ENCODE results near the gene ARL5A.

ARL5A gene

DNA sequence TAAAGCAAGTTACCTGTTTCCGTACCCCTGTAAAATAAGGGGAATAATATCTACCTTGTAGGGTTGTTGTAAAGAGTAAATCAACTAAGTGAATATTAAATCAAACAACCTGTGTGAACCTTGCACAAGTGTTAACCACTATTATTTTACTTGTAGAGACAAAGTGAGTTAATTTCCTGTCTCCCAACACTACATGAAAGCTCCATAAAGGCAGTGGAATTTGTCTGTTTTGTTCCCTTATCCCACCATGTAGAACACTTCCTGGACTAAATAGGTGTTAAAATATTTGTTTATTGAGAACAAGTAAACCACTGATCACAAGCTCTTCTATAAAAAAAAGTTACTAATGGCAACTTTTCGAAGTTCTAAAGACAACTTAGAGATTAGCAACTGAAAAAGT is 3.3 kb downstream of the ARL5A start:
- Histone ChIP-seq H3K27me3 (ENCODE audit: insufficient read depth, insufficient read length) (no peaks in the 10 kb centered on the region), H3K4me1 (ENCODE audit: insufficient read depth, insufficient read length) (peaks cover 5% of the 10 kb centered on the region), H3K36me3 (ENCODE audit: insufficient read depth, insufficient read length, low read length) (no peaks in the 10 kb centered on the region), H3K9ac (ENCODE audit: insufficient read length, low read depth) (no peak overlapping the region), H3K4me3 (ENCODE audit: insufficient read length, low read depth) (no peak overlapping the region), H3K9me3 (ENCODE audit: insufficient read depth, low read length) (no peaks in the 10 kb centered on the region)
- TF ChIP-seq SUZ12 (IDR thresholded peaks at IDR 0.05; ENCODE audit: extremely low read depth, insufficient read depth, insufficient read length), result no peak
- TF ChIP-seq ZNF274 (IDR thresholded peaks at IDR 0.05; ENCODE audit: low read depth, low read length), result no peak
- no peak for TF ChIP-seq YY1 (IDR thresholded peaks at IDR 0.05; ENCODE audit: insufficient read depth, insufficient read length)
- DNase-seq (ENCODE audit: low read depth, low spot score), result no peak

GRCh38 chr2:151823651-151824050 is 4.6 kb downstream of the ARL5A start:
- H3K36me3 ChIP-seq (ENCODE audit: insufficient read depth, insufficient read length, low read length), result no peaks in the 10 kb centered on the region
- no peak overlapping the region for H3K4me3 ChIP-seq (ENCODE audit: insufficient read length, low read depth)
- peaks cover 5% of the 10 kb centered on the region for H3K4me1 ChIP-seq (ENCODE audit: insufficient read depth, insufficient read length)
- no peaks in the 10 kb centered on the region for H3K9me3 ChIP-seq (ENCODE audit: insufficient read depth, low read length)
- no peak overlapping the region for H3K9ac ChIP-seq (ENCODE audit: insufficient read length, low read depth)
- no peaks in the 10 kb centered on the region for H3K27me3 ChIP-seq (ENCODE audit: insufficient read depth, insufficient read length)
- no peak for TF ChIP-seq SUZ12 (IDR thresholded peaks at IDR 0.05; ENCODE audit: extremely low read depth, insufficient read depth, insufficient read length)
- no peak for TF ChIP-seq YY1 (IDR thresholded peaks at IDR 0.05; ENCODE audit: insufficient read depth, insufficient read length)
- TF ChIP-seq ZNF274 (IDR thresholded peaks at IDR 0.05; ENCODE audit: low read depth, low read length), result no peak
- DNase-seq (ENCODE audit: low read depth, low spot score), result no peak

DNA sequence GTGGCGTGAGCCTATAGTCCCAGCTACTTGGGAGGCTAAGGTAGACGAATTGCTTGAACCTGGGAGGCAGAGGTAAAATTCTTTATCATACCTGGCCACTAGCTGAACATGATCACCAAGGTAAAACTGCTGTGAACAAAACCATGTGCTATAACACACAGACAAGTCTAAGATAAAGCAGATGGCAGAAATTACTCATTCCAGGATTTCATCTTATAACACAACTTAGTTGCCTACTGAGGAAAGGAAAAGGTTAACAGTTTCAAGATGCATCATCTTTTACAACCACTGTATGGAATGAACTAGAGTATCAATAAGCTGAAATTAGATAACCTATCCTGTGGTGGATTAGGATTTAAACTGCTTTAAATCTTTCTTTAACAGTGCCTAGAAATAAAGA is 8.3 kb downstream of the ARL5A start:
- Histone ChIP-seq H3K4me1 (ENCODE audit: insufficient read depth, insufficient read length) (peaks cover 5% of the 10 kb centered on the region), H3K36me3 (ENCODE audit: insufficient read depth, insufficient read length, low read length) (peaks cover 26% of the 10 kb centered on the region), H3K9me3 (ENCODE audit: insufficient read depth, low read length) (no peaks in the 10 kb centered on the region), H3K4me3 (ENCODE audit: insufficient read length, low read depth) (no peak overlapping the region), H3K27me3 (ENCODE audit: insufficient read depth, insufficient read length) (no peaks in the 10 kb centered on the region), H3K9ac (ENCODE audit: insufficient read length, low read depth) (no peak overlapping the region)
- DNase-seq (ENCODE audit: low read depth, low spot score), result no peak
- TF ChIP-seq SUZ12 (IDR thresholded peaks at IDR 0.05; ENCODE audit: extremely low read depth, insufficient read depth, insufficient read length) (no peak), YY1 (IDR thresholded peaks at IDR 0.05; ENCODE audit: insufficient read depth, insufficient read length) (no peak), ZNF274 (IDR thresholded peaks at IDR 0.05; ENCODE audit: low read depth, low read length) (no peak)

- Histone ChIP-seq H3K4me1 (ENCODE audit: insufficient read depth, insufficient read length) (no peaks in the 10 kb centered on the region), H3K9ac (ENCODE audit: insufficient read length, low read depth) (no peak overlapping the region), H3K36me3 (ENCODE audit: insufficient read depth, insufficient read length, low read length) (peaks cover 44% of the 10 kb centered on the region), H3K4me3 (ENCODE audit: insufficient read length, low read depth) (no peak overlapping the region), H3K27me3 (ENCODE audit: insufficient read depth, insufficient read length) (no peaks in the 10 kb centered on the region), H3K9me3 (ENCODE audit: insufficient read depth, low read length) (no peaks in the 10 kb centered on the region)
- no peak for DNase-seq (ENCODE audit: low read depth, low spot score)
- TF ChIP-seq YY1 (IDR thresholded peaks at IDR 0.05; ENCODE audit: insufficient read depth, insufficient read length) (no peak), SUZ12 (IDR thresholded peaks at IDR 0.05; ENCODE audit: extremely low read depth, insufficient read depth, insufficient read length) (no peak), ZNF274 (IDR thresholded peaks at IDR 0.05; ENCODE audit: low read depth, low read length) (no peak)
These were observed 10.3 kb downstream of the ARL5A start for GRCh38 chr2:151817929-151818328.

DNA sequence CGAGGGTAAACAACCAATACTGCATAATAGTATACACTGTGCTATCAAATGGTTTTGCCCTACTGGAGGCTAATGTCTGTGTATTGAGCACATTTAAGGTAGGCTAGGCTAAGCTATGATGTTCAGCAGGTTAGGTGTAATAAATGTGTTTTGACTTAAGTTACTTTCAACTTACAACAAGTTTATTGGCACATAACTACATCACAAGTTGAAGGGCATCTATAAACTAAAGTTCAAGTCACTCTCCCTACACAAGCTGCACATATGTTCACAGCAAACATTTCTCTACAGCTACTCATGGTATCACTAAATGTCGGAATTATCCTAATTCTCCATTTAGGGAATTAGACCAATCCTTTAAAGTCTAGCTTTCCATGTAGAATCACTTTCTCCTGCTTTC is 11.4 kb downstream of the ARL5A start:
- no peaks in the 10 kb centered on the region for H3K27me3 ChIP-seq (ENCODE audit: insufficient read depth, insufficient read length)
- TF ChIP-seq YY1 (IDR thresholded peaks at IDR 0.05; ENCODE audit: insufficient read depth, insufficient read length) (no peak), ZNF274 (IDR thresholded peaks at IDR 0.05; ENCODE audit: low read depth, low read length) (no peak)
- no peak for DNase-seq (ENCODE audit: low read depth, low spot score)
- H3K9ac ChIP-seq (ENCODE audit: insufficient read length, low read depth), result no peak overlapping the region
- no peaks in the 10 kb centered on the region for H3K4me1 ChIP-seq (ENCODE audit: insufficient read depth, insufficient read length)
- no peaks in the 10 kb centered on the region for H3K9me3 ChIP-seq (ENCODE audit: insufficient read depth, low read length)
- H3K36me3 ChIP-seq (ENCODE audit: insufficient read depth, insufficient read length, low read length), result peaks cover 54% of the 10 kb centered on the region
- H3K4me3 ChIP-seq (ENCODE audit: insufficient read length, low read depth), result no peak overlapping the region

GRCh38 chr2:151815821-151816489 is 12.3 kb downstream of the ARL5A start:
- Histone ChIP-seq H3K27me3 (ENCODE audit: insufficient read depth, insufficient read length) (no peaks in the 10 kb centered on the region), H3K4me1 (ENCODE audit: insufficient read depth, insufficient read length) (no peaks in the 10 kb centered on the region), H3K9ac (ENCODE audit: insufficient read length, low read depth) (no peak overlapping the region), H3K9me3 (ENCODE audit: insufficient read depth, low read length) (no peaks in the 10 kb centered on the region), H3K36me3 (ENCODE audit: insufficient read depth, insufficient read length, low read length) (peaks cover 59% of the 10 kb centered on the region), H3K4me3 (ENCODE audit: insufficient read length, low read depth) (no peak overlapping the region)
- no peak for DNase-seq (ENCODE audit: low read depth, low spot score)
- TF ChIP-seq SUZ12 (IDR thresholded peaks at IDR 0.05; ENCODE audit: extremely low read depth, insufficient read depth, insufficient read length) (no peak), YY1 (IDR thresholded peaks at IDR 0.05; ENCODE audit: insufficient read depth, insufficient read length) (no peak), ZNF274 (IDR thresholded peaks at IDR 0.05; ENCODE audit: low read depth, low read length) (no peak)

- no peaks in the 10 kb centered on the region for H3K27me3 ChIP-seq (ENCODE audit: insufficient read depth, insufficient read length)
- no peaks in the 10 kb centered on the region for H3K4me1 ChIP-seq (ENCODE audit: insufficient read depth, insufficient read length)
- DNase-seq (ENCODE audit: low read depth, low spot score), result no peak
- no peaks in the 10 kb centered on the region for H3K9me3 ChIP-seq (ENCODE audit: insufficient read depth, low read length)
- peaks cover 76% of the 10 kb centered on the region for H3K36me3 ChIP-seq (ENCODE audit: insufficient read depth, insufficient read length, low read length)
- H3K4me3 ChIP-seq (ENCODE audit: insufficient read length, low read depth), result no peak overlapping the region
- H3K9ac ChIP-seq (ENCODE audit: insufficient read length, low read depth), result no peak overlapping the region
- TF ChIP-seq ZNF274 (IDR thresholded peaks at IDR 0.05; ENCODE audit: low read depth, low read length) (no peak), SUZ12 (IDR thresholded peaks at IDR 0.05; ENCODE audit: extremely low read depth, insufficient read depth, insufficient read length) (no peak), YY1 (IDR thresholded peaks at IDR 0.05; ENCODE audit: insufficient read depth, insufficient read length) (no peak)
These were observed 17.7 kb downstream of the ARL5A start for GRCh38 chr2:151810489-151810888.
